IPS-15b (cell line): ENCODE measurements around the gene FSD1.

Experiments used
- H3K27me3 ChIP-seq: one replicate; pipeline ENCODE4 v1.6.1; 2013; ENCODE audit warnings: low read length; ENCODE audit not compliant: control insufficient read depth, insufficient read depth
- H3K36me3 ChIP-seq: one replicate; pipeline ENCODE4 v1.6.1; 2013; ENCODE audit warnings: low read length; ENCODE audit not compliant: control insufficient read depth, insufficient read depth
- H3K4me1 ChIP-seq: one replicate; pipeline ENCODE4 v1.6.1; 2013; ENCODE audit warnings: mild to moderate bottlenecking, low read length; ENCODE audit not compliant: control insufficient read depth, insufficient read depth
- H3K4me3 ChIP-seq: one replicate; pipeline ENCODE4 v1.5.1; 2013; ENCODE audit warnings: low read depth, low read length
- H3K9ac ChIP-seq: one replicate; pipeline ENCODE4 v1.6.1; 2013; ENCODE audit warnings: low read depth, mild to moderate bottlenecking, low read length
- H3K9me3 ChIP-seq: one replicate; pipeline ENCODE4 v1.6.1; 2013; ENCODE audit warnings: mild to moderate bottlenecking, low read length; ENCODE audit not compliant: control insufficient read depth, insufficient read depth

Gene FSD1

DNA sequence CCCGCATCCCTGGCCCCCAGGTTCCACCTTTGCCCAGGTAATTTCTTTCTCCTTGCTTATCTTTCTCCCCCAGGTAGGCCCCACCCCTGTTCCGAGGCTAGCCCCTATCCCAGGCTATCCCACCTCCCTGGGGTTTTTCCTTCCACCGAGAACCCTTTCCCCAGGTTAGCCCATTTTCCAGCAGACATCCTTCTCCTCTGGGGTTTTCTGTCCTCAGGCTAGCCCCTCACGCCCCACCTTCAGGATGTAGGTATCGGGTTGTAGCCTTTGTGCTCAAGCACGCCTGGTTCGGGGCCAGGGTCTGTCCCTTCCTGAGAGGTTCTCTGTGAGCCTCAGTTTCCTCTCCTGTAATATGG, 837 bp downstream of the FSD1 start:
- no peak overlapping the region for H3K9ac ChIP-seq
- H3K27me3 ChIP-seq = no peaks in the 10 kb centered on the region
- peak overlapping the region; percentile 33 for H3K4me3 ChIP-seq
- peaks cover 3% of the 10 kb centered on the region for H3K4me1 ChIP-seq
- H3K9me3 ChIP-seq = no peaks in the 10 kb centered on the region
- peaks cover 15% of the 10 kb centered on the region for H3K36me3 ChIP-seq

GRCh38 chr19:4305659-4306058, 1.3 kb downstream of the FSD1 start:
- no peak overlapping the region for H3K4me3 ChIP-seq

GRCh38 chr19:4310247-4311121, 6.1 kb downstream of the FSD1 start:
- Histone ChIP-seq H3K9ac (no peak overlapping the region), H3K9me3 (no peaks in the 10 kb centered on the region), H3K4me3 (no peak overlapping the region), H3K27me3 (no peaks in the 10 kb centered on the region), H3K4me1 (no peaks in the 10 kb centered on the region), H3K36me3 (peaks cover 30% of the 10 kb centered on the region)

More at GRCh38 chr19:4305659-4306058, 1.3 kb downstream of the FSD1 start:
- no peak overlapping the region for H3K9ac ChIP-seq
- H3K36me3 ChIP-seq = peaks cover 19% of the 10 kb centered on the region
- peaks cover 3% of the 10 kb centered on the region for H3K4me1 ChIP-seq
- H3K27me3 ChIP-seq = no peaks in the 10 kb centered on the region
- no peaks in the 10 kb centered on the region for H3K9me3 ChIP-seq

GRCh38 chr19:4313847-4314490, 9.6 kb downstream of the FSD1 start:
- Histone ChIP-seq H3K9me3 (no peaks in the 10 kb centered on the region), H3K36me3 (peaks cover 25% of the 10 kb centered on the region), H3K27me3 (no peaks in the 10 kb centered on the region), H3K4me1 (no peaks in the 10 kb centered on the region), H3K9ac (no peak overlapping the region), H3K4me3 (no peak overlapping the region)

GRCh38 chr19:4316956-4317355, 12.6 kb downstream of the FSD1 start:
- Histone ChIP-seq H3K4me1 (no peaks in the 10 kb centered on the region), H3K36me3 (peaks cover 8% of the 10 kb centered on the region), H3K9me3 (no peaks in the 10 kb centered on the region), H3K9ac (no peak overlapping the region), H3K27me3 (no peaks in the 10 kb centered on the region), H3K4me3 (no peak overlapping the region)

GRCh38 chr19:4318460-4318859, 14.1 kb downstream of the FSD1 start:
- Histone ChIP-seq H3K27me3 (no peaks in the 10 kb centered on the region), H3K36me3 (peaks cover 8% of the 10 kb centered on the region), H3K9me3 (no peaks in the 10 kb centered on the region), H3K9ac (no peak overlapping the region), H3K4me3 (no peak overlapping the region), H3K4me1 (no peaks in the 10 kb centered on the region)

- Histone ChIP-seq H3K27me3 (no peaks in the 10 kb centered on the region), H3K9me3 (no peaks in the 10 kb centered on the region), H3K4me3 (no peak overlapping the region), H3K4me1 (no peaks in the 10 kb centered on the region), H3K36me3 (peaks cover 10% of the 10 kb centered on the region), H3K9ac (no peak overlapping the region)
Observed at GRCh38 chr19:4319067-4319718, 14.8 kb downstream of the FSD1 start.

GRCh38 chr19:4320419-4320818, 16.0 kb downstream of the FSD1 start:
- Histone ChIP-seq H3K36me3 (peaks cover 10% of the 10 kb centered on the region), H3K4me1 (no peaks in the 10 kb centered on the region), H3K9me3 (no peaks in the 10 kb centered on the region), H3K4me3 (no peak overlapping the region), H3K9ac (no peak overlapping the region), H3K27me3 (no peaks in the 10 kb centered on the region)

DNA sequence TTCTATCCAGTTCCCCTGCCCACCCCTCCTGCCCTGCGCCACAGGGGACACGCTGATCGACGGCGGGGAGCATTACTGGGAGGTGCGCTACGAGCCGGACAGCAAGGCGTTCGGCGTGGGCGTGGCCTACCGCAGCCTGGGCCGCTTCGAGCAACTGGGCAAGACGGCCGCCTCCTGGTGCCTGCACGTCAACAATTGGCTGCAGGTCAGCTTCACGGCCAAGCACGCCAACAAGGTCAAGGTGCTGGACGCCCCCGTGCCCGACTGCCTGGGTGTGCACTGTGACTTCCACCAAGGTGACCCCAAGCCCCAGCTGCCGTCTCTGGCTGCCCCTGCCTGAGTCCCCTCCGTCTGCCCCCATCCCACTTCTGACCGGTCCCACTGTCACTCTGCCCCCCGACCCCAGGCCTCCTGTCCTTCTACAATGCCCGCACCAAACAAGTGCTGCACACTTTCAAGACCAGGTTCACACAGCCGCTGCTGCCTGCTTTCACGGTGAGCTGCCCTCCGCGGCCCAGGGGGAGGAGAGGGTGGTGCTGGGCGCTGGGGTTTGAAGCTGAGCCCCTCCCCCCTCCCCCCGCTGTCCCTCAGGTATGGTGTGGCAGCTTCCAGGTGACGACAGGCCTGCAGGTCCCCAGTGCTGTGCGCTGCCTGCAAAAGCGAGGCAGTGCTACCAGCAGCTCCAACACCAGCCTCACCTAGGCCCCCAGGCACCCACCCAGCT, 18.7 kb downstream of the FSD1 start:
- H3K9me3 ChIP-seq = no peaks in the 10 kb centered on the region
- H3K4me1 ChIP-seq = peaks cover 5% of the 10 kb centered on the region
- H3K9ac ChIP-seq = no peak overlapping the region
- H3K36me3 ChIP-seq = peaks cover 10% of the 10 kb centered on the region
- no peaks in the 10 kb centered on the region for H3K27me3 ChIP-seq
- H3K4me3 ChIP-seq = no peak overlapping the region

DNA sequence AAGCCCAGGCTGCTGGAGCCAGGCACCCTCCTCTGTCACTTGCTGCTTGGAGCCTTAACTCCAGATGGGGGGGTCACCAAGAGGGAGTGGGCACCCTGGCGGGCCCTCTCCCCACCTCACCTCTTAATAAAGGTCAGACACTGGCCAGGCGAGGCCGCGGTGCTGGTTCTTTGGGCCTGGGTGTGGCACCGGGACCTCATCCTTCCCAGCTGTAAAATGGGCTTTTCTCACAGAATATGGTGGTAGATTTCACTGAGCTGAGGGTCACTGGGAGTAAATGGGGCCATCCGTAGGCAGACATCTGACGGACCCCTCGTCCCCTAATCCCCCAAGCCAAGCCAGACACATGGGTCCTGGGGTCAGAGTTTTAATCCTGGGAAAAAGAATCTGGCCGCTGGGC, 19.3 kb downstream of the FSD1 start:
- Histone ChIP-seq H3K27me3 (no peaks in the 10 kb centered on the region), H3K4me1 (peaks cover 5% of the 10 kb centered on the region), H3K4me3 (no peak overlapping the region), H3K9ac (no peak overlapping the region), H3K36me3 (peaks cover 4% of the 10 kb centered on the region), H3K9me3 (no peaks in the 10 kb centered on the region)

DNA sequence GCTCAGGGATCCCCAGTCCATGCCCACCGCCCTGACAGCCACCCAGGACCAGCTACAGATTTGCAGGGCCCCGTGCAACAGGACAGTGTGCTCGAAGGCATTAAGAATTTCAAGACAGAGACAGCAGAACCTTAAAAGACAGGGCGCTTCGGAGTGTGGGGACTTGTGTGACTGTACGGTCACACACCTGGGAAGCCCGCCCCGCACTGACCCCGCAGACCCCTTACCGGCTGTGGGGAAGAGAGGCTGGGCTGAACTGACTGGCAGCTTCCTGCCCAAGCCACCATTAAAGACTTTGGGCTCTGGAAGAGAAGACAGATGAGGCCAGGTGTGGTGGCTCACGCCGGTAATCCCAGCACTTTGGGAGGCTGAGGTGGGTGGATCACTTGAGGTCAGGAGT, 19.8 kb downstream of the FSD1 start:
- no peaks in the 10 kb centered on the region for H3K9me3 ChIP-seq
- peaks cover 2% of the 10 kb centered on the region for H3K36me3 ChIP-seq
- no peaks in the 10 kb centered on the region for H3K27me3 ChIP-seq
- peaks cover 5% of the 10 kb centered on the region for H3K4me1 ChIP-seq
- no peak overlapping the region for H3K9ac ChIP-seq
- no peak overlapping the region for H3K4me3 ChIP-seq
